ENCODE results near the gene RNF32.

The RNF32 gene

GRCh38 chr7:156703773-156704482, 63.4 kb downstream of the RNF32 start:
- H3K4me3 ChIP-seq (ENCODE audit: low read depth, low read length) = no peak overlapping the region

GRCh38 chr7:156722043-156722826, 81.7 kb downstream of the RNF32 start:
- no peak for DNase-seq
- Histone ChIP-seq H3K4me3 (ENCODE audit: low read depth, low read length) (no peak overlapping the region), H3K27ac (no peak overlapping the region), H3K36me3 (replicated peaks) (no peaks in the 10 kb centered on the region), H3K27me3 (replicated peaks) (no peaks in the 10 kb centered on the region)
- in situ Hi-C loops (cut with HindIII; ENCODE audit: low pct_ligation_motif_present, low sequenced_read_pairs) = no loop called here
- TF ChIP-seq CTCF (IDR thresholded peaks at IDR 0.05; ENCODE audit: low read depth, low read length, missing control alignments) = no peak

More at GRCh38 chr7:156703773-156704482, 63.4 kb downstream of the RNF32 start:
- in situ Hi-C loops (cut with HindIII; ENCODE audit: low pct_ligation_motif_present, low sequenced_read_pairs) = no loop called here
- Histone ChIP-seq H3K27me3 (replicated peaks) (no peaks in the 10 kb centered on the region), H3K27ac (no peak overlapping the region), H3K36me3 (replicated peaks) (no peaks in the 10 kb centered on the region)
- TF ChIP-seq CTCF (IDR thresholded peaks at IDR 0.05; ENCODE audit: low read depth, low read length, missing control alignments) = no peak
- no peak for DNase-seq

- no peak for TF ChIP-seq CTCF (IDR thresholded peaks at IDR 0.05; ENCODE audit: low read depth, low read length, missing control alignments)
- Histone ChIP-seq H3K4me3 (ENCODE audit: low read depth, low read length) (no peak overlapping the region), H3K36me3 (replicated peaks) (no peaks in the 10 kb centered on the region), H3K27me3 (replicated peaks) (no peaks in the 10 kb centered on the region), H3K27ac (no peak overlapping the region)
- in situ Hi-C loops (cut with HindIII; ENCODE audit: low pct_ligation_motif_present, low sequenced_read_pairs) = no loop called here
- no peak for DNase-seq
Measured at GRCh38 chr7:156725073-156725472, 84.5 kb downstream of the RNF32 start.

- in situ Hi-C loops (cut with HindIII; ENCODE audit: low pct_ligation_motif_present, low sequenced_read_pairs) = no loop called here
- Histone ChIP-seq H3K27me3 (replicated peaks) (no peaks in the 10 kb centered on the region), H3K4me3 (ENCODE audit: low read depth, low read length) (no peak overlapping the region), H3K27ac (no peak overlapping the region), H3K36me3 (replicated peaks) (no peaks in the 10 kb centered on the region)
- DNase-seq = no peak
- TF ChIP-seq CTCF (IDR thresholded peaks at IDR 0.05; ENCODE audit: low read depth, low read length, missing control alignments) = no peak
Measured at GRCh38 chr7:156725936-156726335, 85.4 kb downstream of the RNF32 start.

Measured in brain microvascular endothelial cell (primary cell).